ENCODE data around the gene RXFP4. TPM values are rescaled to one million over a fixed set of nuclear protein-coding genes. Genes with fewer than 3 reads are reported as not detected.

Gene RXFP4
- total RNA-seq, 1 experiment from 2014 or later: not detected

DNA sequence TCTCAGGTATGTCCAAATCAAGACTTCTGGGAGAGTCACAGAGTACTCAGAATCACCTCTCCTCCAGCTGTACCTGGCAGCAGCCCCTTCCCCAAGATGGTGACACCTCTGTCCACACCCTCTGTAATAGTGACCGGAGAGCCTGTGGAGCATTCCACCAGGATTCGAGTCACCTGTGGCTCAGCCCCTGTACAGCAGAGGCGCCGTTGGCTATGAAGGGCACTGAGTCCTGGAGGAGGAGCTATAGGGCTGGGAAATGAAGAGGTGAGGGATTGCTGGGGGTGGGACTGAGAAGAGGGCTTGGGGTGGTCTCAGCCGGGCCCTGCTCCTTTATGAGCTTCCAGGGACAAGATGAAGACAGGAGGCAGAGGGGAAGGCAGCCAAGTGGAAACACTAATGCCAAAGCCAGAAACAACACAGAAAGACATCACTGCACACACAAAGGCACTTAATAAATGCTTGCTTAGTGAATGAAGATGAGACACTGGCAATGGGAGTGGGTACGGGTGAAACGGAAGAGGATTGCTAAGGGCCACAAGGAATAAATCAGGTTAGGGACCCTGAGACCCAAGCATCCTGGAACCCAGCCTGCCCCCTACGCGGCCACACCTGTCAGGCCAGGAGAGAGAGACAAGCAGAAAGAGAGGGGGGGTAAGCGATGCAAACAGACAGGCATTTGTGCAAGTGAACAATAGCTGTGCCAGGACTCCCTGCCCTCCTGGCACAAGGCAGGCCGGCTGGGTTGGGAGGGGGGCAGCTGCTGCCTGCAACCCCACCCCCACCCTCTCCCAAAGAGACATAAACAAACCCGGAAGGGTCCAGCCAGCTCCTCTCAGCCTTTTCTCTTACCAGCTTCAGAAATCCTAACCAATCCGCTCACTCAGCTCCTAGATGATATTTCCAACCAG, 33.0 kb downstream of the RXFP4 start:
- ChIA-PET POLR2A (interaction anchor here (1.1 to 3.7 kb wide), 3 partner anchors 9 to 86 kb away, joined by 3 to 25 read pairs (median 3); partner anchors contain the start of genes KHDC4 and RAB25), CTCF (interaction anchor here (0.6 to 7.2 kb wide), 15 partner anchors 7 to 156 kb away, joined by 3 to 122 read pairs (median 6); partner anchors contain the start of gene RAB25)
- no peak for ATAC-seq
- no peak for TF ChIP-seq SOX15 (CRISPR knock-in tag; IDR thresholded peaks at IDR 0.05)
- no peak for TF ChIP-seq GTF2I (CRISPR knock-in tag; conservative IDR thresholded peaks at IDR 0.05)
- TF ChIP-seq ZNF512 (CRISPR knock-in tag; IDR thresholded peaks at IDR 0.05; ENCODE audit: borderline replicate concordance): no peak
- no peak for TF ChIP-seq NFATC4 (CRISPR knock-in tag; IDR thresholded peaks at IDR 0.05)
- no peak for TF ChIP-seq SP1 (CRISPR knock-in tag; conservative IDR thresholded peaks at IDR 0.05)
- TF ChIP-seq, protein P1, sequence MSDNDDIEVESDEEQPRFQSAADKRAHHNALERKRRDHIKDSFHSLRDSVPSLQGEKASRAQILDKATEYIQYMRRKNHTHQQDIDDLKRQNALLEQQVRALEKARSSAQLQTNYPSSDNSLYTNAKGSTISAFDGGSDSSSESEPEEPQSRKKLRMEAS (CRISPR knock-in tag; IDR thresholded peaks at IDR 0.05): no peak
- no peak for TF ChIP-seq AFF4 (CRISPR knock-in tag; IDR thresholded peaks at IDR 0.05; ENCODE audit: borderline replicate concordance)
- no peak for TF ChIP-seq FOXP1 (CRISPR knock-in tag; IDR thresholded peaks at IDR 0.05; ENCODE audit: borderline replicate concordance)
- TF ChIP-seq, protein P2, sequence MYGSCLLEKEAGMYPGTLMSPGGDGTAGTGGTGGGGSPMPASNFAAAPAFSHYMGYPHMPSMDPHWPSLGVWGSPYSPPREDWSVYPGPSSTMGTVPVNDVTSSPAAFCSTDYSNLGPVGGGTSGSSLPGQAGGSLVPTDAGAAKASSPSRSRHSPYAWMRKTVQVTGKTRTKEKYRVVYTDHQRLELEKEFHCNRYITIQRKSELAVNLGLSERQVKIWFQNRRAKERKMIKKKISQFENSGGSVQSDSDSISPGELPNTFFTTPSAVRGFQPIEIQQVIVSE (CRISPR knock-in tag; IDR thresholded peaks at IDR 0.05; ENCODE audit: borderline replicate concordance): no peak
- TF ChIP-seq JAZF1 (CRISPR knock-in tag; IDR thresholded peaks at IDR 0.05): no peak
- no peak for TF ChIP-seq CTCF (IDR thresholded peaks at IDR 0.05)
- TF ChIP-seq CREM (CRISPR knock-in tag; IDR thresholded peaks at IDR 0.05): no peak
- no peak for TF ChIP-seq ZNF121 (CRISPR knock-in tag; IDR thresholded peaks at IDR 0.05)
- no peak for TF ChIP-seq ZNF416 (CRISPR knock-in tag; IDR thresholded peaks at IDR 0.05)
- no peak for TF ChIP-seq ZNF396 (CRISPR knock-in tag; IDR thresholded peaks at IDR 0.05; ENCODE audit: borderline replicate concordance)
- TF ChIP-seq E2F5 (CRISPR knock-in tag; IDR thresholded peaks at IDR 0.05): no peak
- TF ChIP-seq, protein P3, sequence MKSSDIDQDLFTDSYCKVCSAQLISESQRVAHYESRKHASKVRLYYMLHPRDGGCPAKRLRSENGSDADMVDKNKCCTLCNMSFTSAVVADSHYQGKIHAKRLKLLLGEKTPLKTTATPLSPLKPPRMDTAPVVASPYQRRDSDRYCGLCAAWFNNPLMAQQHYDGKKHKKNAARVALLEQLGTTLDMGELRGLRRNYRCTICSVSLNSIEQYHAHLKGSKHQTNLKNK (CRISPR knock-in tag; IDR thresholded peaks at IDR 0.05): no peak
- Mint-ChIP-seq H3K4me1 (peaks cover 77% of the 10 kb centered on the region), H3K27ac (peak overlapping the region; percentile 24; the same call in 1 of the 2 replicates), H3K27me3 (ENCODE audit: low read depth) (no peaks in the 10 kb centered on the region), H3K4me3 (peak overlapping the region; percentile 95), H3K9me3 (no peaks in the 10 kb centered on the region), H3K36me3 (no peaks in the 10 kb centered on the region; the same call in none of the 2 replicates)
- DNase-seq (ENCODE audit: low spot score): no peak

Measured in WTC11 (cell line).